GM12878 (cell line): Measurements from ENCODE around the gene CCL3. TPM values are rescaled to one million over a fixed set of nuclear protein-coding genes. Genes with fewer than 3 reads are reported as not detected.
A peak's percentile ranks its signal among the peaks of the same experiment; 100 is the strongest.

Experiments used
- CBX5 ChIP-seq: sonication (generic); IDR thresholded peaks from 2 replicates; pipeline ENCODE4 v1.6.1; 2016; ENCODE audit warnings: low read depth, moderate library complexity, mild to moderate bottlenecking, inconsistent platforms
- ELK1 ChIP-seq: IDR thresholded peaks from 2 replicates; pipeline ENCODE4 v1.6.1; 2012; ENCODE audit warnings: low read depth, low read length, improper control_type of control experiment
- GABPA ChIP-seq: IDR thresholded peaks from 2 replicates; pipeline ENCODE4 v1.6.1; 2014; ENCODE audit warnings: antibody characterized with exemption, low read depth, mild to moderate bottlenecking, inconsistent platforms
- KLF5 ChIP-seq: fragments of 450-650 bp; IDR thresholded peaks from 2 replicates; pipeline ENCODE4 v1.6.1; 2014; ENCODE audit warnings: mild to moderate bottlenecking; ENCODE audit not compliant: partially characterized antibody
- NFIC ChIP-seq: IDR thresholded peaks from 2 replicates; pipeline ENCODE4 v1.6.1; 2012; ENCODE audit warnings: low read depth, mild to moderate bottlenecking, inconsistent platforms, low read length, moderate library complexity
- NFYB ChIP-seq: IDR thresholded peaks from 2 replicates; pipeline ENCODE4 v1.6.1; 2011; ENCODE audit warnings: low read depth, mild to moderate bottlenecking, low read length, improper control_type of control experiment, moderate library complexity; ENCODE audit not compliant: insufficient read depth
- RELB ChIP-seq: fragments of 450-650 bp; IDR thresholded peaks from 2 replicates; pipeline ENCODE4 v1.6.1; 2017; ENCODE audit warnings: low read depth, mild to moderate bottlenecking, moderate library complexity
- RUNX3 ChIP-seq: IDR thresholded peaks from 2 replicates; pipeline ENCODE4 v1.6.1; 2012; ENCODE audit warnings: low read length, inconsistent platforms
- SMAD1 ChIP-seq: fragments of 450-650 bp; IDR thresholded peaks from 2 replicates; pipeline ENCODE4 v1.6.1; 2018; ENCODE audit warnings: mild to moderate bottlenecking, low read depth; ENCODE audit not compliant: partially characterized antibody
- SMARCA5 ChIP-seq: fragments of 450-650 bp; IDR thresholded peaks from 2 replicates; pipeline ENCODE4 v1.6.1; 2017; ENCODE audit warnings: mild to moderate bottlenecking
- SREBF2 ChIP-seq: IDR thresholded peaks from 2 replicates; pipeline ENCODE4 v1.6.1; 2012; ENCODE audit warnings: mild to moderate bottlenecking, low read length
- TARDBP ChIP-seq: IDR thresholded peaks from 2 replicates; pipeline ENCODE4 v1.6.1; 2016; ENCODE audit warnings: borderline replicate concordance
- polyA plus RNA-seq, 11 experiments: library from polyadenylated mRNA; depleted of rRNA in 4 of 11; unstranded in 6 of 11; stranded (reverse) in 5 of 11; fragments of >200 nt; fragmentation: Nextera tagmentation in 4 of 11; fragmentation: Illumina TruSeq in 1 of 11; extraction: Ambion mirVana in 4 of 11; extraction: Trizol in 1 of 11; gene quantifications; 1 replicate in 1 of 11; 2 replicates in 10 of 11; pipeline versions ENCODE4 v1.2.1 to v1.2.3, GENCODE V29; 2011 to 2016; ENCODE audit warnings: inconsistent platforms in 2 of 11, missing spikeins in 2 of 11, low read depth in 1 of 11
- total RNA-seq, 4 experiments: library from RNA; depleted of rRNA in 3 of 4; stranded (reverse); fragments of >200 nt in 3 of 4; fragmentation: Illumina TruSeq in 1 of 4; extraction: Trizol in 1 of 4; gene quantifications; 2 replicates each; pipeline versions ENCODE4 v1.2.1 to v1.2.3, GENCODE V29; 2013 to 2021
- TF ChIP-seq, protein P1 (sequence below): IDR thresholded peaks from 2 replicates; pipeline ENCODE4 v1.6.1; 2011; ENCODE audit warnings: borderline replicate concordance, low read depth, mild to moderate bottlenecking, moderate library complexity, mixed read lengths, low read length; ENCODE audit not compliant: insufficient read depth; ENCODE audit errors: extremely low read length
- TF ChIP-seq, protein P2 (sequence below): fragments of 450-650 bp; IDR thresholded peaks from 2 replicates; pipeline ENCODE4 v1.6.1; 2017; ENCODE audit warnings: borderline replicate concordance
- TF ChIP-seq, protein P3 (sequence below): fragments of 450-650 bp; IDR thresholded peaks from 2 replicates; pipeline ENCODE4 v1.6.1; 2016; ENCODE audit warnings: mild to moderate bottlenecking
- TF ChIP-seq, protein P4 (sequence below): IDR thresholded peaks from 2 replicates; pipeline ENCODE4 v1.6.1; 2012; ENCODE audit warnings: improper control_type of control experiment, low read depth, low read length; ENCODE audit not compliant: insufficient replicate concordance

The CCL3 gene
- total and polyA plus RNA-seq, 10 of the 15 experiments (the other 5 are each of a cell fraction or from before 2014, with no cell fraction given): 96.5 to 1,488 (median 199) TPM

DNA sequence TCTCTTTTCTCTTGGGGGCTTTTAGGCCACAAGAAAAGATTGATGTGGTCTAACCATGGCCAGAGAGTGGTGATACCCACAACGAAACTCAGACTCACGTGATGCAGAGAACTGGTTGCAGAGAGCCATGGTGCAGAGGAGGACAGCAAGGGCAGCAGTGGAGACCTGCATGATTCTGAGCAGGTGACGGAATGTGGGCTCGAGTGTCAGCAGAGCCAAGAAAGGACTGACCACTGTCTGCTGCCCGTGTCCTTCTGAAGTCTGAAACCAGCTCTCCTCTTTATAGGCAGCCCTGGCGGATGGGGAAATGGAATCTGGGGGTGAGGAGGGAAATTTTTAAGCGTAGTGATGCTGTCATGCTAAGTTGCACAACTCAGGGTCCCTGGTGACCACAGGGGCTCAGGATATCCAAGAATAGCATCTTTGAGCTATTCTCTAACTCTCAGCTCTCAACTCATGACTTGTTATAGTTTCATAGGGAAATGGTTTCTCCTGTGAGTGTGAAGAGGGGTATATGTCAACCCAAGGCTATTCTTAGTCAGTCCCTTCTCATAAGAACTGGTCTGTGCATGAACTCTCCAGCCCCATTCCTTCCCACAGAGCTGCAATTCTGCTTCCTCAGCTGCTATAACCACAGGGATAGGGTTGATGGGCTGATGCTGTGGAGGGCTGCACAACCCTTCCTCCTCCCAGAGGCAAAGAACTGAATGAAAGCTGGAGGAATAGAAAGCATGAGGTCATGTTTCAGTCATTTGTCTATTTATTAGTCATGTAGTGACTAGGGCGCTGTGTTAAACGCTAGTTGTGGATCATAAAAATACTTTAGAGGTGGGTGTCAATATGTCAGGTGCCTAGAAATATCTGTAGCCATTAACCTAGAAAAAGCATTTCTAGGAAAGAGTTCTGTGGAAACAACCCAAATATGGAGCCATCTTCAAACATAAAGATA is at the start of gene CCL3 (continued):
- TF ChIP-seq CBX5: 0 out of 2 replicates have a peak, but pooled peaks have one; percentile 33
- peak; percentile 74 for TF ChIP-seq GABPA
- TF ChIP-seq NFIC: peak; percentile 100
- TF ChIP-seq ELK1: no peak; the same call in 1 of the 2 replicates
- peak; percentile 99 for TF ChIP-seq SMAD1
- TF ChIP-seq SMARCA5: no peak
- peak; percentile 95 for TF ChIP-seq KLF5
- TF ChIP-seq, protein P1, sequence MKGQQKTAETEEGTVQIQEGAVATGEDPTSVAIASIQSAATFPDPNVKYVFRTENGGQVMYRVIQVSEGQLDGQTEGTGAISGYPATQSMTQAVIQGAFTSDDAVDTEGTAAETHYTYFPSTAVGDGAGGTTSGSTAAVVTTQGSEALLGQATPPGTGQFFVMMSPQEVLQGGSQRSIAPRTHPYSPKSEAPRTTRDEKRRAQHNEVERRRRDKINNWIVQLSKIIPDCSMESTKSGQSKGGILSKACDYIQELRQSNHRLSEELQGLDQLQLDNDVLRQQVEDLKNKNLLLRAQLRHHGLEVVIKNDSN: peak; percentile 73
- TF ChIP-seq TARDBP: 0 out of 2 replicates have a peak, but pooled peaks have one; percentile 20
- TF ChIP-seq, protein P2, sequence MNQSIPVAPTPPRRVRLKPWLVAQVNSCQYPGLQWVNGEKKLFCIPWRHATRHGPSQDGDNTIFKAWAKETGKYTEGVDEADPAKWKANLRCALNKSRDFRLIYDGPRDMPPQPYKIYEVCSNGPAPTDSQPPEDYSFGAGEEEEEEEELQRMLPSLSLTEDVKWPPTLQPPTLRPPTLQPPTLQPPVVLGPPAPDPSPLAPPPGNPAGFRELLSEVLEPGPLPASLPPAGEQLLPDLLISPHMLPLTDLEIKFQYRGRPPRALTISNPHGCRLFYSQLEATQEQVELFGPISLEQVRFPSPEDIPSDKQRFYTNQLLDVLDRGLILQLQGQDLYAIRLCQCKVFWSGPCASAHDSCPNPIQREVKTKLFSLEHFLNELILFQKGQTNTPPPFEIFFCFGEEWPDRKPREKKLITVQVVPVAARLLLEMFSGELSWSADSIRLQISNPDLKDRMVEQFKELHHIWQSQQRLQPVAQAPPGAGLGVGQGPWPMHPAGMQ: peak; percentile 26; the same call in 1 of the 2 replicates
- peak; percentile 97 for TF ChIP-seq RELB
- TF ChIP-seq NFYB: 0 out of 2 replicates have a peak, but pooled peaks have one; percentile 11
- TF ChIP-seq RUNX3: peak; percentile 92
- no peak for TF ChIP-seq SREBF2
- TF ChIP-seq, protein P3, sequence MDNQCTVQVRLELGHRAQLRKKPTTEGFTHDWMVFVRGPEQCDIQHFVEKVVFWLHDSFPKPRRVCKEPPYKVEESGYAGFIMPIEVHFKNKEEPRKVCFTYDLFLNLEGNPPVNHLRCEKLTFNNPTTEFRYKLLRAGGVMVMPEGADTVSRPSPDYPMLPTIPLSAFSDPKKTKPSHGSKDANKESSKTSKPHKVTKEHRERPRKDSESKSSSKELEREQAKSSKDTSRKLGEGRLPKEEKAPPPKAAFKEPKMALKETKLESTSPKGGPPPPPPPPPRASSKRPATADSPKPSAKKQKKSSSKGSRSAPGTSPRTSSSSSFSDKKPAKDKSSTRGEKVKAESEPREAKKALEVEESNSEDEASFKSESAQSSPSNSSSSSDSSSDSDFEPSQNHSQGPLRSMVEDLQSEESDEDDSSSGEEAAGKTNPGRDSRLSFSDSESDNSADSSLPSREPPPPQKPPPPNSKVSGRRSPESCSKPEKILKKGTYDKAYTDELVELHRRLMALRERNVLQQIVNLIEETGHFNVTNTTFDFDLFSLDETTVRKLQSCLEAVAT: peak; percentile 99
- TF ChIP-seq, protein P4, sequence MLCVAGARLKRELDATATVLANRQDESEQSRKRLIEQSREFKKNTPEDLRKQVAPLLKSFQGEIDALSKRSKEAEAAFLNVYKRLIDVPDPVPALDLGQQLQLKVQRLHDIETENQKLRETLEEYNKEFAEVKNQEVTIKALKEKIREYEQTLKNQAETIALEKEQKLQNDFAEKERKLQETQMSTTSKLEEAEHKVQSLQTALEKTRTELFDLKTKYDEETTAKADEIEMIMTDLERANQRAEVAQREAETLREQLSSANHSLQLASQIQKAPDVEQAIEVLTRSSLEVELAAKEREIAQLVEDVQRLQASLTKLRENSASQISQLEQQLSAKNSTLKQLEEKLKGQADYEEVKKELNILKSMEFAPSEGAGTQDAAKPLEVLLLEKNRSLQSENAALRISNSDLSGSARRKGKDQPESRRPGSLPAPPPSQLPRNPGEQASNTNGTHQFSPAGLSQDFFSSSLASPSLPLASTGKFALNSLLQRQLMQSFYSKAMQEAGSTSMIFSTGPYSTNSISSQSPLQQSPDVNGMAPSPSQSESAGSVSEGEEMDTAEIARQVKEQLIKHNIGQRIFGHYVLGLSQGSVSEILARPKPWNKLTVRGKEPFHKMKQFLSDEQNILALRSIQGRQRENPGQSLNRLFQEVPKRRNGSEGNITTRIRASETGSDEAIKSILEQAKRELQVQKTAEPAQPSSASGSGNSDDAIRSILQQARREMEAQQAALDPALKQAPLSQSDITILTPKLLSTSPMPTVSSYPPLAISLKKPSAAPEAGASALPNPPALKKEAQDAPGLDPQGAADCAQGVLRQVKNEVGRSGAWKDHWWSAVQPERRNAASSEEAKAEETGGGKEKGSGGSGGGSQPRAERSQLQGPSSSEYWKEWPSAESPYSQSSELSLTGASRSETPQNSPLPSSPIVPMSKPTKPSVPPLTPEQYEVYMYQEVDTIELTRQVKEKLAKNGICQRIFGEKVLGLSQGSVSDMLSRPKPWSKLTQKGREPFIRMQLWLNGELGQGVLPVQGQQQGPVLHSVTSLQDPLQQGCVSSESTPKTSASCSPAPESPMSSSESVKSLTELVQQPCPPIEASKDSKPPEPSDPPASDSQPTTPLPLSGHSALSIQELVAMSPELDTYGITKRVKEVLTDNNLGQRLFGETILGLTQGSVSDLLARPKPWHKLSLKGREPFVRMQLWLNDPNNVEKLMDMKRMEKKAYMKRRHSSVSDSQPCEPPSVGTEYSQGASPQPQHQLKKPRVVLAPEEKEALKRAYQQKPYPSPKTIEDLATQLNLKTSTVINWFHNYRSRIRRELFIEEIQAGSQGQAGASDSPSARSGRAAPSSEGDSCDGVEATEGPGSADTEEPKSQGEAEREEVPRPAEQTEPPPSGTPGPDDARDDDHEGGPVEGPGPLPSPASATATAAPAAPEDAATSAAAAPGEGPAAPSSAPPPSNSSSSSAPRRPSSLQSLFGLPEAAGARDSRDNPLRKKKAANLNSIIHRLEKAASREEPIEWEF: peak; percentile 92
